Measurements from ENCODE around the gene ARHGAP11A. TPM values are rescaled to one million over a fixed set of nuclear protein-coding genes. Genes with fewer than 3 reads are reported as not detected.

The ARHGAP11A gene
- total RNA-seq, 2 experiments from 2014 or later = 92.3 to 96.7 TPM

GRCh38 chr15:32685576-32685975, 70.3 kb downstream of the ARHGAP11A start:
- POLR2A ChIA-PET = no interaction called here
- no peaks in the 10 kb centered on the region for H3K9me3 Mint-ChIP-seq
- no peak for TF ChIP-seq CTCF (IDR thresholded peaks at IDR 0.05)
- CTCF ChIA-PET = no interaction called here
- H3K27me3 Mint-ChIP-seq = no peaks in the 10 kb centered on the region
- peaks cover 7% of the 10 kb centered on the region for H3K4me1 Mint-ChIP-seq (ENCODE audit: low read depth)
- H3K27ac Mint-ChIP-seq = no peak overlapping the region
- no peak overlapping the region for H3K4me3 Mint-ChIP-seq
- H3K36me3 Mint-ChIP-seq (ENCODE audit: low read depth) = no peaks in the 10 kb centered on the region
- intact Hi-C loops (cut with micrococcal nuclease) = no loop called here
- ATAC-seq = no peak
- DNase-seq = no peak

- no peak overlapping the region for H3K4me3 Mint-ChIP-seq
- H3K4me1 Mint-ChIP-seq (ENCODE audit: low read depth) = peaks cover 7% of the 10 kb centered on the region
- no peaks in the 10 kb centered on the region for H3K27me3 Mint-ChIP-seq
- no peak for DNase-seq
- POLR2A ChIA-PET = interaction anchor here (1.6 kb wide), 1 partner anchor 17 kb away, joined by 5 read pairs; no protein-coding TSS in a partner anchor
- CTCF ChIA-PET = interaction anchor here (1.5 to 1.8 kb wide), 2 partner anchors 18 to 25 kb away, joined by 3 to 4 read pairs; no protein-coding TSS in a partner anchor
- TF ChIP-seq CTCF (IDR thresholded peaks at IDR 0.05) = no peak
- no peak overlapping the region for H3K27ac Mint-ChIP-seq
- H3K36me3 Mint-ChIP-seq (ENCODE audit: low read depth) = no peaks in the 10 kb centered on the region
- ATAC-seq = no peak
- no peaks in the 10 kb centered on the region for H3K9me3 Mint-ChIP-seq
- intact Hi-C loops (cut with micrococcal nuclease) = no loop called here
These were observed 72.3 kb downstream of the ARHGAP11A start for GRCh38 chr15:32687556-32687955.

GRCh38 chr15:32688151-32688639, 72.9 kb downstream of the ARHGAP11A start:
- no peak for TF ChIP-seq CTCF (IDR thresholded peaks at IDR 0.05)
- H3K27ac Mint-ChIP-seq = no peak overlapping the region
- intact Hi-C loops (cut with micrococcal nuclease) = no loop called here
- DNase-seq (no peak), ATAC-seq (no peak)
- H3K36me3 Mint-ChIP-seq (ENCODE audit: low read depth) = no peaks in the 10 kb centered on the region
- CTCF ChIA-PET = interaction anchor here (1.4 kb wide), 1 partner anchor 25 kb away, joined by 3 read pairs; no protein-coding TSS in a partner anchor
- H3K9me3 Mint-ChIP-seq = no peaks in the 10 kb centered on the region
- POLR2A ChIA-PET = no interaction called here
- no peaks in the 10 kb centered on the region for H3K27me3 Mint-ChIP-seq
- peaks cover 7% of the 10 kb centered on the region for H3K4me1 Mint-ChIP-seq (ENCODE audit: low read depth)
- H3K4me3 Mint-ChIP-seq = no peak overlapping the region

Other genes starting within 250 kb of the ARHGAP11A start
- under 1 TPM; 0.29 to 0.49 TPM for gene GOLGA8K, start 212.2 kb upstream of the ARHGAP11A start, total RNA-seq
- gene GOLGA8O, start 159.9 kb upstream of the ARHGAP11A start, total RNA-seq = 1 to 10 TPM; 1.1 to 1.7 TPM
- gene GOLGA8N, start 22.0 kb upstream of the ARHGAP11A start, total RNA-seq = 1 to 10 TPM; 4.9 to 7.4 TPM
- 1 to 10 TPM; 1.2 to 1.6 TPM for gene SCG5, start 26.2 kb downstream of the ARHGAP11A start, total RNA-seq
- not detected for gene GREM1, start 102.5 kb downstream of the ARHGAP11A start, total RNA-seq